ENCODE results near the gene DNAJC8.
A peak's percentile ranks its signal among the peaks of the same experiment; 100 is the strongest.

Gene DNAJC8

DNA sequence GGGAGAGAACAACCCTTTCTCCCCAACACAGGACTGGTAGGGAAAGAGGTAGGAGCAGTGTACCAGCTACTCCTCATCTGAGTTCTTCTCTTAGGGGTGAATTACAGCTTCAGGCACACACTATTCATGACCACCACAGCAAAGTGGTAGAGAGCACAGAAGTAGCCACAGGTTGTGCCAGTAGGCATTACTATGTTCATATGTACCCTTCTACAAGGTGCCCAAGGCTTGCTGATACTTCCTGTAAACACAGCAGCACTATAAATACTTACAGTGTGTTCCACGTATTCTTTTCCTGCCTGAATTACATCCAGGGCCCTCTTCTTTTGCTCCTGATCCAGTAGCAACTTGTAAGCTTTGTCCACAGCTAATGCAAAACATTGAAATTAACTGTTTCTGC, 23.1 kb downstream of the DNAJC8 start:
- no peak overlapping the region for H3K4me3 ChIP-seq (replicated peaks; ENCODE audit: low read depth, low read length)
- no peaks in the 10 kb centered on the region for H3K27me3 ChIP-seq (replicated peaks; ENCODE audit: control insufficient read depth, insufficient read depth, low read length)
- TF ChIP-seq, protein P1, sequence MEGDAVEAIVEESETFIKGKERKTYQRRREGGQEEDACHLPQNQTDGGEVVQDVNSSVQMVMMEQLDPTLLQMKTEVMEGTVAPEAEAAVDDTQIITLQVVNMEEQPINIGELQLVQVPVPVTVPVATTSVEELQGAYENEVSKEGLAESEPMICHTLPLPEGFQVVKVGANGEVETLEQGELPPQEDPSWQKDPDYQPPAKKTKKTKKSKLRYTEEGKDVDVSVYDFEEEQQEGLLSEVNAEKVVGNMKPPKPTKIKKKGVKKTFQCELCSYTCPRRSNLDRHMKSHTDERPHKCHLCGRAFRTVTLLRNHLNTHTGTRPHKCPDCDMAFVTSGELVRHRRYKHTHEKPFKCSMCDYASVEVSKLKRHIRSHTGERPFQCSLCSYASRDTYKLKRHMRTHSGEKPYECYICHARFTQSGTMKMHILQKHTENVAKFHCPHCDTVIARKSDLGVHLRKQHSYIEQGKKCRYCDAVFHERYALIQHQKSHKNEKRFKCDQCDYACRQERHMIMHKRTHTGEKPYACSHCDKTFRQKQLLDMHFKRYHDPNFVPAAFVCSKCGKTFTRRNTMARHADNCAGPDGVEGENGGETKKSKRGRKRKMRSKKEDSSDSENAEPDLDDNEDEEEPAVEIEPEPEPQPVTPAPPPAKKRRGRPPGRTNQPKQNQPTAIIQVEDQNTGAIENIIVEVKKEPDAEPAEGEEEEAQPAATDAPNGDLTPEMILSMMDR (IDR thresholded peaks at IDR 0.05; ENCODE audit: insufficient read depth, low read length, poor library complexity, severe bottlenecking), result no peak
- peaks cover 4% of the 10 kb centered on the region for H3K36me3 ChIP-seq (ENCODE audit: control insufficient read depth, insufficient read depth, low read length)
- no peak for DNase-seq (ENCODE audit: extremely low read depth, insufficient read length)

DNA sequence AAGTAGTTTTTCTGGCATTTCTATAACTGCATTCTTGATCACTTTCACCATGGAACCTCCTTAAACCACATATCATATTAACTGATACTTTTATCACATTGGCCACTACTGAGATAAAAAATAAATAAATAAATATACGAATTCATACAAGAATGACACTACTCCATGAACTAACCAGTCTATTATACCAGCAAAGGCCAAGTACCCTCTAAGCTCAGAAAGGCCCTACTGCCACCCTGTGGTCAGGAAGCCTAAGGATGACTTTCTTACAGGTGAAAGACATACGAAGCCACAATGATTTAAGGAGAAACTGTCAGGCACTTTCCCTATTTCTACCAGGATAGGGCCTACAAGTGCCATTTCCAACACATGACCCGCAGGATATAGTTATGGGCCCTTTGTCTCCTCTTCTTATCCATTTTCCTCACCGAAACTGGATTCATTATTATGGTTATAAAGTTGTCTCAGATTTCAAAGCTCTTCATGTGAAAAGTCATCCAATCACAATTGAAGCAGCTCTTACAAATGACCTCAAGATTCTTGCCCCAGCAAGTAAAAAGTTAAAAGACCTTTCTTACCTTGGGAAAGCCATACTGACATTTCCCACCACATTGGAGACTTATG, 23.9 kb downstream of the DNAJC8 start:
- no peak for DNase-seq (ENCODE audit: extremely low read depth, insufficient read length)
- TF ChIP-seq, protein P1 (IDR thresholded peaks at IDR 0.05; ENCODE audit: insufficient read depth, low read length, poor library complexity, severe bottlenecking), result peak; percentile 81
- Histone ChIP-seq H3K27me3 (replicated peaks; ENCODE audit: control insufficient read depth, insufficient read depth, low read length) (no peaks in the 10 kb centered on the region), H3K36me3 (ENCODE audit: control insufficient read depth, insufficient read depth, low read length) (peaks cover 9% of the 10 kb centered on the region), H3K4me3 (replicated peaks; ENCODE audit: low read depth, low read length) (no peak overlapping the region)

DNA sequence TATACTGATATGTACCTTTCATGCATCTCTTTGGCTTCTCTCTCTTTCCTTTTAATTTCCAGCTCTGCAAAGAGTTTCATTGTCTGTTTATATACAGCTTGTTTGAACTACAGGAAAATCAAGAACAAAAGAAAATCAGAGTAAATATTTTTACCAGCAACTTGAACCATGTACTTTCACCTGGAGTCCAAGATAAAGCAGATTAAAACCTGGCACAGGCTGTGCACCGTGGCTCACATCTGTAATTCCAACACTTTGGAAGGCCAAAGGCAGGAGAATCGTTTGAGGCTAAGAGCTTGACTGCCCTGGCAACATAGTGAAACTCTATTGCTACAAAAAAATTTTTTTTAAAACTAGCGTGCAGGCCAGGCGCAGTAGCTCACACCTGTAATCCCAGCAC, 27.6 kb downstream of the DNAJC8 start:
- TF ChIP-seq, protein P1 (IDR thresholded peaks at IDR 0.05; ENCODE audit: insufficient read depth, low read length, poor library complexity, severe bottlenecking), result no peak
- no peaks in the 10 kb centered on the region for H3K27me3 ChIP-seq (replicated peaks; ENCODE audit: control insufficient read depth, insufficient read depth, low read length)
- H3K4me3 ChIP-seq (replicated peaks; ENCODE audit: low read depth, low read length), result no peak overlapping the region
- H3K36me3 ChIP-seq (ENCODE audit: control insufficient read depth, insufficient read depth, low read length), result peaks cover 23% of the 10 kb centered on the region
- DNase-seq (ENCODE audit: extremely low read depth, insufficient read length), result no peak

DNA sequence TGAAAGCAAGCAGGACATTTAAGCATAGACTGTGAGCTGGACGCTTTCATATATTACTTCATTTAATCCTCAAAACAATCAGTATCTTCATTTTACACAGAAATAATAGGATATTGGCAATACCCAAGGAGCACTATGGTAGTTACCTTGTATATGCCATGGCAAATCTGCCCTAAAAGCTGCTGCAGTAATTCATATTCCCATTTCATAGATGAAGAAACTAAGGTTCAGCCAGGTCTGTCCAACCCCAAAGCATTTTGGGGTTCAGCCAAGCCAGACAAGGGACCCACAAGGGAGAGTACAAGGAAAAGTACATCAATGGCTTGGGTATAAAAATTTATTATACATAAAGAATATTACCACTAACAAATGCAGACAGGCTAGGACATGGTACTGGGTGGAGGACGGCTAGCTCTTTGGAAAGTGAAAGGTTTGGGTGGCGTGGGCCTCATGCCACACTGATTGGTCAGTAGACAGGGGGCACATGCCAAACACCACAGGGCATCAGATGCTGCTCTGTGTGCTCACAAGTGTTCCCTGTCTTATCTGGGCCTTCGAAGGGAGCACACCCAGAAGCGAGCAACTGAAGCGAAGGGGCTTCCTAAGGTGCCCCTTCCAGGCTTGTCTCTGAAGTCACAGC, 32.5 kb downstream of the DNAJC8 start:
- TF ChIP-seq, protein P1 (IDR thresholded peaks at IDR 0.05; ENCODE audit: insufficient read depth, low read length, poor library complexity, severe bottlenecking), result no peak
- peaks cover 33% of the 10 kb centered on the region for H3K36me3 ChIP-seq (ENCODE audit: control insufficient read depth, insufficient read depth, low read length)
- peak overlapping the region; percentile 22; the same call in 1 of the 2 replicates for H3K4me3 ChIP-seq (replicated peaks; ENCODE audit: low read depth, low read length)
- DNase-seq (ENCODE audit: extremely low read depth, insufficient read length), result no peak
- no peaks in the 10 kb centered on the region for H3K27me3 ChIP-seq (replicated peaks; ENCODE audit: control insufficient read depth, insufficient read depth, low read length)

DNA sequence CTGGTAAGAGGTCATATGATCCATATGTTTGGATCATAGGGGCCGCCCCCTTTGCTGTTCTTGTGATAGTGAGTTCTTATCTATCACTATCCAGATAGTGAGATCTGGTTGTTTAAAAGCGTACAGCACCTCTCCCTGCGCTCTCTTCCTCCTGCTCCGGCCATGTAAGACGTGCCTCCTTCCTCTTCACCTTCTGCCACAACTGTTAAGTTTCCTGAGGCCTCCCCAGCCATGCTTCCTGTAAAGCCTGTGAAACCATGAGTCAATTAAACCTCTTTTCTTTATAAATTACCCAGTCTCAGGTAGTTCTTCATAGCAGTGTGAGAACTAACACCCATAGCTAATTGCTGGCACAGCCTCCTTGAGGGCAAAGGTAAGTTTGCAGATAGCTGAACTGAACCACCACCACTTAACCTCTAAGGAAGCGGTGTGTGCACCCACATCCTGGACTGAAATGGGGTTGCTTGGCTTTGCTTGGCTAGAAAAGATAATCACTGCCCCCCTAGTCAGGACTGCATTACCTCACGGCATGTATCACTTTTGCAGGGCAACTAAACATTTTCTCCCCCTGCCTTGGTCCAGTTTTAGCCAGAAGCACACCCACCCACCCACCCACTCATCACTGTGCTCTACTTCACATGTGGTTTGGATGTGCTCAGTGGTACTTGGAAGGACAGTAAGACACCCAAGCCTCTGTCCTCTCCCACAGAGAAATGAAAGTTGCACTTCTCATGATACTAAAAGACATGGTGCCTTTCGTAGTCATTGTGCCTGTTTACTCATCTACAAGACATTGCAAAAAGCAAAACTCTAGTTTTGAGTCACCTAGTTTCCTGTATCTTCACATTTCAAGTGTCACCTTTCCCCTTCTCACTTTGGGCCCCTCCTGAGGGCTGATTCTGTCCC, 33.2 kb downstream of the DNAJC8 start:
- TF ChIP-seq, protein P1 (IDR thresholded peaks at IDR 0.05; ENCODE audit: insufficient read depth, low read length, poor library complexity, severe bottlenecking), result no peak
- peak; percentile 81 for DNase-seq (ENCODE audit: extremely low read depth, insufficient read length)
- no peak overlapping the region for H3K4me3 ChIP-seq (replicated peaks; ENCODE audit: low read depth, low read length)
- H3K36me3 ChIP-seq (ENCODE audit: control insufficient read depth, insufficient read depth, low read length), result peaks cover 32% of the 10 kb centered on the region
- H3K27me3 ChIP-seq (replicated peaks; ENCODE audit: control insufficient read depth, insufficient read depth, low read length), result no peaks in the 10 kb centered on the region

Measured in GM06990 (cell line).